ENCODE data around the gene LRCH4. TPM values are rescaled to one million over a fixed set of nuclear protein-coding genes. Genes with fewer than 3 reads are reported as not detected.
A peak's percentile ranks its signal among the peaks of the same experiment; 100 is the strongest.

LRCH4 gene
- total and polyA plus RNA-seq, 2 donors from 2014 or later: 23.2 to 62.9 TPM

GRCh38 chr7:100575746-100576383 is 10.1 kb downstream of the LRCH4 start:
- intact Hi-C loops (cut with DNase I): loop anchor here (10.0 kb wide), 1 partner anchor 109 kb away; no protein-coding TSS in a partner anchor

GRCh38 chr7:100575206-100575631 is 10.7 kb downstream of the LRCH4 start:
- intact Hi-C loops (cut with DNase I): loop anchor here (10.0 kb wide), 1 partner anchor 110 kb away; no protein-coding TSS in a partner anchor
- TF ChIP-seq CTCF (IDR thresholded peaks at IDR 0.05; ENCODE audit: borderline replicate concordance, extremely low read depth, insufficient read depth): no peak
- peak in 3 of 5 donors; percentile 53 to 80 (median 58) for DNase-seq
- H3K9me3 ChIP-seq (ENCODE audit: control insufficient read depth in 2 of 3, insufficient read depth in 1 of 3, low read length in 3 of 3): no peaks in the 10 kb centered on the region
- FAIRE-seq: no peak
- H3K36me3 ChIP-seq (ENCODE audit: control insufficient read depth in 2 of 3, insufficient read depth in 3 of 3, low read length in 3 of 3): peaks cover 2 to 27% (median 20%) of the 10 kb centered on the region in 3 donors
- no peak overlapping the region for H3K4me3 ChIP-seq (ENCODE audit: low read length in 3 of 3)
- H3K9ac ChIP-seq (ENCODE audit: low read length in 3 of 3): no peak overlapping the region
- no peak overlapping the region for H3K27ac ChIP-seq (ENCODE audit: low read depth in 2 of 2, low read length in 2 of 2)
- H3K27me3 ChIP-seq (ENCODE audit: control insufficient read depth, insufficient read depth, low read length): no peaks in the 10 kb centered on the region
- peaks cover 0 to under 1% (median 0%) of the 10 kb centered on the region in 3 donors for H3K4me1 ChIP-seq (ENCODE audit: control insufficient read depth in 2 of 3, insufficient read depth in 2 of 3, low read depth in 1 of 3, low read length in 3 of 3)

More at GRCh38 chr7:100575746-100576383, 10.1 kb downstream of the LRCH4 start:
- DNase-seq (no peak), FAIRE-seq (no peak)
- Histone ChIP-seq H3K4me1 (ENCODE audit: control insufficient read depth in 2 of 3, insufficient read depth in 2 of 3, low read depth in 1 of 3, low read length in 3 of 3) (no peaks in the 10 kb centered on the region), H3K36me3 (ENCODE audit: control insufficient read depth in 2 of 3, insufficient read depth in 3 of 3, low read length in 3 of 3) (peaks cover 8 to 34% (median 26%) of the 10 kb centered on the region in 3 donors), H3K4me3 (ENCODE audit: low read length in 3 of 3) (no peak overlapping the region), H3K9ac (ENCODE audit: low read length in 3 of 3) (no peak overlapping the region), H3K9me3 (ENCODE audit: control insufficient read depth in 2 of 3, insufficient read depth in 1 of 3, low read length in 3 of 3) (no peaks in the 10 kb centered on the region), H3K27ac (ENCODE audit: low read depth in 2 of 2, low read length in 2 of 2) (no peak overlapping the region), H3K27me3 (ENCODE audit: control insufficient read depth, insufficient read depth, low read length) (no peaks in the 10 kb centered on the region)
- TF ChIP-seq CTCF (IDR thresholded peaks at IDR 0.05; ENCODE audit: borderline replicate concordance, extremely low read depth, insufficient read depth): no peak

GRCh38 chr7:100574362-100575205 is 11.3 kb downstream of the LRCH4 start:
- H3K9me3 ChIP-seq (ENCODE audit: control insufficient read depth in 2 of 3, insufficient read depth in 1 of 3, low read length in 3 of 3): no peaks in the 10 kb centered on the region
- no peak for TF ChIP-seq CTCF (IDR thresholded peaks at IDR 0.05; ENCODE audit: borderline replicate concordance, extremely low read depth, insufficient read depth)
- H3K4me3 ChIP-seq (ENCODE audit: low read length in 3 of 3): no peak overlapping the region
- H3K27ac ChIP-seq (ENCODE audit: low read depth in 2 of 2, low read length in 2 of 2): no peak overlapping the region
- intact Hi-C loops (cut with DNase I): loop anchor here (10.0 kb wide), 1 partner anchor 110 kb away; no protein-coding TSS in a partner anchor
- no peaks in the 10 kb centered on the region for H3K27me3 ChIP-seq (ENCODE audit: control insufficient read depth, insufficient read depth, low read length)
- DNase-seq (no peak), FAIRE-seq (no peak)
- H3K36me3 ChIP-seq (ENCODE audit: control insufficient read depth in 2 of 3, insufficient read depth in 3 of 3, low read length in 3 of 3): peaks cover 0 to 25% (median 14%) of the 10 kb centered on the region in 3 donors
- H3K9ac ChIP-seq (ENCODE audit: low read length in 3 of 3): no peak overlapping the region
- peaks cover 0 to 4% (median 0%) of the 10 kb centered on the region in 3 donors for H3K4me1 ChIP-seq (ENCODE audit: control insufficient read depth in 2 of 3, insufficient read depth in 2 of 3, low read depth in 1 of 3, low read length in 3 of 3)

Data from kidney (tissue), 14 donors.